Endothelial cell of hepatic sinusoid (primary cell): ENCODE results near the gene CIB4.

Source experiments
- in situ Hi-C: cut with HindIII; loops from 2 replicates; pipeline ENCODE4 v1.10.0; 2017; ENCODE audit warnings: low sequenced_read_pairs

Gene CIB4

DNA sequence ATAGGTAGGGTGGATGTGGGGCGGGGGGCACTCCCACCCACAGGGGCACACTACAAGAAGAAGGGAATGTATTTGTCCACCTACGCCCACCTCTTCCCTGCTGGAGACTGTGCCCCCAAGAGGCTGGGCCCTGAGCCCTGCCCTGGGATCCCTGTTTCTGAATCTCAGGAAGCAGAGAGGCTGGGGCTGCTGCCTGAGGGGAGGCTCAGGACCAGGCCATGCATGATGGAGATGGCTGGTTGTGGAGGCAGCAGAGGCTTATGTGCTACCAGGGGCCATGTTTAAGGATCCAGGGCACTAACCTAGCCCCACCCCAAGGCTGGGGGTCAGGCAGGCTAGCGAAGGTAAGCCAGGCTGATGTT, 82.1 kb downstream of the CIB4 start:
- in situ Hi-C loops = no loop called here

DNA sequence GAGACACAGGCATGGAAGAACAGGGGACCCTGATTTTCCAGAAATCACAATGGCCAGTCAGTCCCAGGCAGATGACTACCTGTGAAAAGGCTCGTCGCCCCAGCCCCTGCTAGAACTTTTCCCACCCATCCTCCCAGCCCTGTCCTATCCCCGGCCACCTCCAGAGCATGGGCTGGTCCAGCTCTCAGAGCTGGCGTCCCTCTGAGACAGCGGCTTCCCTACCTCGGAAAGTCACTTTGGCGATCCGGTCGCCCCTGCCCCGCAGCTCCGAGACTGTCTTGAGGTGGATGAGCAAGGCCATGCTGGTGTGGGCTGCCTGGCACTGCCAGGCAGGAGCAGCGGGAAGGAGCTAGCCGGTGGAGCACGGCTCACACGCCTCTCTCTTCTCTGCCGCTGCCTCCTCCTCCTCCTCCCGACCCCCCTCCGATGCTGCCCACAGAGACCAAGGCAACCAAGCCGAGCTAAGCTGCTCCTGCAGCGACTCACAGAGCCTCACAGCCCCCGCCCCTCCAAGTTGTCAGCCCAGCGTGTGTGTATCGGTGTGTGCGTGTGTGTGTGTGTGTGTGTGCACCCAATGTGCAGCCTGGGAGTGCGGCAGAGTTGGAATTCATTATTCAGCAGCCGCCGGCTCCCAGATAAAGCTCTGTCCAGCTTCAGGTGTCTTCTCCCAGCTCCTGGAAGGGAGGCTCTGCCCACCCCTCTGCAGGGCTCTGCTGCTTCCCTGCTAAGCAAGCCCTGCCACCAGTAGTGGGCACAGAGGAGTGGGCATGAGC, 82.7 kb downstream of the CIB4 start:
- in situ Hi-C loops = no loop called here

DNA sequence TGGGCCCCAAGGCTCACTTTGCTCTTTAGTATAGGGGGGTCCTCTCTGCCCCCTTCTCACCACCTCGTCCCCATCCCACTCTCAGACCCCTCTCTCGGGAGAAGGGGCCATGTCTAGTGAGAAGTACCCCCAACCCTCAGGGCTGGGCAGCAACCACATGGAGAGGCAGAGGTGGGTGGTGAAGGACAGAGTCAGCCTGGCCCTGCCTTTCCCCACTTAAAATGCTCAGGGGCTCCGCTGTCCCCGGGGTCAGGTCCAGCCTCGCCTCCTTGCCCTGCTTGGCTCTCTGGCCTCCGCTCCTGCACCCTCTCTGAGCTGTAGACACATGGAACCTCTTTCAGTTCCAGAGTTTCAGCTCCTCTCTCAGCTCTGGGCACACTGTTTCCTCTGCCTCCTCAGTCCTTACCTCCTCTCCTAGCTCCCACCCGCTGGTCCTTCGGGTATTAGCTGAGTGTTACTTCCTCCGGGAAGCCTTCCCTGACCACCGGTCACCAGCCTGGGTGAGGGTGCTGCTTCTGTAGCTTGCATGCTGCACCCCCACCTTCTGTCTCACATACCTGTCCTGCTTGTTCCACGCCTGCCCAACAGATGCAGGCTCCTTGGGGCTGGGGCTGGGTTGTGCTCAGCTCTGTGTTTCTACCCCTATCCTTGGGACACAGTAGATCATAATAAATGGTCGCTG, 83.8 kb downstream of the CIB4 start:
- in situ Hi-C loops = no loop called here

DNA sequence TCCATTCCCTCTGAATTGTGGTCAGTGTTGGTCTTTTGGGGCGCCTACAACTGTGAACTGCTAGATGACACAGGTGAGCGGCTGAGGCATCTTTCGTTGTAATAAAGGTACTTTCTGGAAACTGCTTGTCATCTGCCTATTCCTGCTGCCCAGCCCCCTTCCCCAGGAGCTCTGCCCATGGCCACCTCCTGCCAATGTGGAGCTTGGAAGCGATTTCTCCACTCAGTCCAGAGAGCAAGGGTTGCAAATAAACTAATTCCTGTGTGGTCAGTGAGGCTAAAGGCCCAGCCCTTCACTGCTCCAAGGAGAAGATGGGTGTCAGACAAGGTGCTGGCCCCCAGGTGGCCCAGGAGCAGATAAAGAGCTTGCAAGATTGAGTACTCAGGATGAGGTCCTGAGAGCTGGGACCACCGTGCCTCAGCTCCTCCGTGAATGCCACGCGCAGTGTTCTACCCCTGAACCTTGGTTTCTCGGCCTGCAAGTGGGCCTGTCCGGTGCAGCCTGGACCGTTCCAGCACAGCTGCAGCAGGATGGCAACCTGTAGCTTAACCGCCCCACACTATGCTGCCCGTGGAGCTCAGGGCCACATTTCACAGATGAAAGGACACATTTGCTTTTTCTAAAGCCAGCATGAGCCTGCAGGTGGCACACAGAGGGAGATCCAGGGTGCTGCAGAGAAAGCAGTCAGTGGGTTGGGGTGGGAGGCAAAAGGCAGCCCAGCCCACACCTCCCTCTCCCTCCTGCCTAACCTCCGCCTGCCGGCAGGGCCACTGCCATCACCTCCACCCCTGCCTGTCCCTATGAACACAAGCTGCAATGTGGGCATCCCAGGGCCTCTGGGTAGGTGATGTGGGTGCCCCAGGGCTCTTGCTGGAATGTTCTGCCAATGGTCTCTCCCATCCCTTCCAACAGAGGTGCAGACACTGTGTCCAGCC, 84.6 kb downstream of the CIB4 start:
- in situ Hi-C loops = no loop called here

- in situ Hi-C loops = no loop called here
Measured at GRCh38 chr2:26555246-26556133, 85.7 kb downstream of the CIB4 start.

- in situ Hi-C loops = no loop called here
Measured at GRCh38 chr2:26552641-26553374, 88.4 kb downstream of the CIB4 start.

GRCh38 chr2:26550276-26551015, 90.7 kb downstream of the CIB4 start:
- in situ Hi-C loops = no loop called here

DNA sequence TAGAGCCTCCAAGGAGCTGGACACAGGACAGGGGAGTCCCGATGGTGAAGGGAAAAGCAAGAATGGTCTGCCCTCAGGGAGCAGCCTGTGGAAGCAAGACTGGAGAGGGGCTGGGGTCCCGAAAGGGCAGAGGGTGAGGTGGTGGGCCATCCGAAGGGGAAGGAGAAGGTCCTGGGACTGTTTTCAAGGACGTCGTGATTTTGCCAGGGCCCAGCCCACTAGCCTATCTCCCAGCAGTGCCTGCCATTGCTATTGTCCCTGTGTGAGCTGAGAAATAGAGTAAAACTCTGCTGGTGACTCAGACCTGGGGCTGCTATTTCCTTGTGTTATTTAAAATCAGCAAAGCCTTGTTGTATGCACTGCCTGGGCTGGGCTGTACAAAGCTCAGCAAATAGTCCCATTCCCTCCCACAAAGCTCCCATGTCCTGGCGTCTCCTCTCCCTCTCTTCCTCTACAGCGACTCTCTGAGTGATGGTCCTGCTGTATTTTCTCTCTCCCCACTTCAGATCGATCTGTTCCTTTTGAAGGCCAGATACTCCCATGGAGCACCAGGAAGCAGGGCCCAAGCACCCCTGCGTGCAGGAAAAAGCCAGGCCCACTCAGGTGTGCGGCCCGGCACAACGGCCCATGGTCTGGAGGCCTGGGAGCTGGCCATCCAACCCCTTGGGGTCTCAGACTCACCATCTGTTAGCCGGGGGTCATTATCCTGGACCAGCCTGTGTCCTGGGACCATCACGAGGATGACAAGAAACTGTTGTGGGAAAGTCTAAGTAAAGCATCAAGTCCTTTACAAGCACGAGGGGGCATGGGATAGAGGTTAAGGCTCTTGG, 98.3 kb downstream of the CIB4 start:
- in situ Hi-C loops = no loop called here

GRCh38 chr2:26542194-26542455, 99.0 kb downstream of the CIB4 start:
- in situ Hi-C loops = no loop called here

DNA sequence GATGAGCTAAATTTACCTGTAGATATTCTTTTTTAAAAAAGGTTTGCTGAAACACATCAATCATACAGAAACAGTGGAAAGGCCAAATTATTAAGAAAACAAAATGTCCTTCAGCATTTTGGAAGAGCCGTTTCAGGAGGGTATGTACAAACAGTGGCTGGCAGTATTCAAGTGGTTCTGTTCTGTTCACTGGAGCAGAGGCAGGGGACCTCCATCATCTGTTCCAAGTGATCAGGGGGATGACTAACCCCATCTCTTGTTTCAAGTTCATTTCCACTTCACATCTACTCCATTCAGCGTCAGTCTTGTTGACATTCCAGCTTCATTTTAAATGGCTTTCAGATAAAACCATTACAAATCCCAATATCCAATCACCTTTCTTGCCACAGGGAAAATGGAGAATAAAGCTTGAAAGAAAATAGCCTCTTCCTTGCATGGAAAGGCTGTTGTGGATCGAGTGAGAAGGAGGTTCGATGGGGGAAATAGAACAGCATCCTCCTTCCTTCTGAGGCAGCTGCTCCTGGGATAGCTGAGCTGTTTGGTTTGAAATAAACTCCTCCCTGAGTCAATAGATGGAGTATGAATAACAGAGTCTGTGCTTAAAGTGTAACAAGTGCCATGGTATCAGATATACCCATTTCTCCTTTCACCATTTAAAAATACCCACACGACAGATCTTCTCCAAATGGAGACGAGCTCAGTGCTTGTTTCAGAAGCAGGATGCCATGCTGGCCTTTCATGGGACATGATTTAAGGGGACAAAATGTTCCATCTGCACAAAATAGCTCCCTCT, 99.6 kb downstream of the CIB4 start:
- in situ Hi-C loops = no loop called here

GRCh38 chr2:26540961-26541360, 100.2 kb downstream of the CIB4 start:
- in situ Hi-C loops = no loop called here

DNA sequence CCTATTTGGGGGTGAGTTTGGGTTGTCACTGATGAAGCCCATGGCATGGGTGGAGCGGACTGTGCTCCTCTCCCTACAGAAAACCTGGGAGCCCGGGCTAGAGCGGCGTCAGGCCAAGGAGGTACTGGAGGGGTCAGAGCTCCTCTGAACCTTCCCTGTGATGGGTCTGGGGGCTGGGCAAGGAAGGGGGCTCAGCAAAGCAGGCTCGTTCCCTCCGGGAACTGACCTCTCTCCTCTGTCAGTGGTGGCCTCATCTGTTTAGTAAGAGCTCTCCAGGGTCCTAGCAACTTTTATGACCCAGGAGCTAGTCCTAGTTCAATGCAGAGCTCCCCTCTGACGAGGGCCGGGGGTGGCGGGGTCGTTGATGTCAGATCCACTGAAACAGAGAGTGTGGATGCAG, 100.9 kb downstream of the CIB4 start:
- in situ Hi-C loops = no loop called here

- in situ Hi-C loops = no loop called here
Measured at GRCh38 chr2:26537826-26538475, 103.2 kb downstream of the CIB4 start.

GRCh38 chr2:26537069-26537825, 103.9 kb downstream of the CIB4 start:
- in situ Hi-C loops = no loop called here

DNA sequence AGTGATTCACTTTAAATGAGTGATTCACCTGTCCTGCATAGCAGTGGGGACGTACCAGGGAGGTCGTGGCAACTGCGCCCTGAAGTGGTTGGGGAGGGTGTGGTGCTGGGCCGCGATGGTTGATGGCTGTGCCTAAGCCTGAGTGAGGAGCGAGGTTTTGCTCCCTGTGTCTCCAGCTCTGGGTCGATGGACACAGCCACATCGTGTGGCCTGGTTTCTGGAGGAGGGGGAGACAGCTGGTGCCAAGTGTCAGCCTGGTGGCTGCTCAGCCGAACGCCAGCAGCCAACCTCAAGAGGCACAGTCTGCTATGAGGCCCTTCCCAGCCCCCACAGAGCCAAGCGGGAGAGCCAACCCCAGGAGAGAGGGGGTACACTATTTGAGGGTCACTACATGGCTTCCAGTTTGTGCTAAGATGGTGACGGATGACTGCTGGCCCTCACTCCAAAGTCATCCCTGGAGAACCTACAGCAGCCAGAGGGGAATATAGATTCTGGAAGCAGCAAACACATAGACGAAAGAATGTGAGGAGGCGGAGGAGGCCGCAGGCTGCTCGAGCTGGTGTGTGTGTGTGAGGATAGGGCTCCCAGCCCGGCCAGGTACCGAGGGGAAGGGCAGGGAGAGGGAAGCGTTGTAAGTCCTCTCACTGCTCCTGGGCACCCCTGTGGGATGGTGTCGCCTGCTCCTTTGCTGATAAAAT, 104.6 kb downstream of the CIB4 start:
- in situ Hi-C loops = no loop called here

DNA sequence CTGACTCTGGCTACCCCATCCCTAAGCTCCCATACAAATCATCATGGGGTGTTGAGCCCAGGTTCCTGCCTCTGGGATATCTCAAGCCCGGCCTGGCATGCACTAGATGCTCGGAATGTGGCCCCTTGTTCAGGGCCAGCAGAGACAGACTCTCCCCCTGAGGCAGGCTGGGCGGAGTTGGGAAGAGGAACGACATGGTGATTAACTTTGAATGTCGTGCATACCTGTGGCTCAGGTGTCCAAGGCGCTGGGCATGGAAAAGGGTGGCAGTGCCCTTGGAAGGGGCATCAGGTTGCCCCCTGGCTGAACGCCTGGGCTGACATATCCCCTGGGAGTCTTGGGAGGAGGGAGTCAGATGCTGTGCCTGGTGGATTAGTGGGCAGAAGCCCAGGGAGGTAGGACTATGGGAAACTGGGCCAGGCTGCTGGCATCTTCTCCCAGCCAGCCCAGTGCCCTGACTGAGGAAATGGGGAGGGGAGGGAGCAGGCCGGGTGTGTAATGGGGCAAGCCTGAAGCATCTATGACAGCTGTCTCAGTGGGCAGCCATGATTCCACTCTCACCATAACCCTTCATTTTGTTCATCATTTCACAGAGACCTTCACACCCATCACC, 105.4 kb downstream of the CIB4 start:
- in situ Hi-C loops = no loop called here
